HEK293T (cell line): ENCODE measurements around the gene HOPX.

Experiments used
- CTCF ChIA-PET: fragments of 350-600 bp; formaldehyde crosslinking; extraction: SDS; loops from one replicate; lab custom pipeline; 2021; ENCODE audit warnings: antibody characterized with exemption, inconsistent platforms; lab: Yijun Ruan, JAX
- POLR2A ChIA-PET: fragments of 350-600 bp; formaldehyde crosslinking; extraction: SDS; loops from one replicate; lab custom pipeline; 2020; ENCODE audit warnings: antibody characterized with exemption, inconsistent platforms; lab: Yijun Ruan, JAX
- DNase-seq: peaks from one replicate; pipeline ENCODE4 v3.0.0; 2012; ENCODE audit warnings: mixed read lengths; ENCODE audit errors: extremely low spot score
- ARNT ChIP-seq: fragments of 450-650 bp; IDR thresholded peaks from 2 replicates; pipeline ENCODE4 v1.6.1; 2017; ENCODE audit warnings: mild to moderate bottlenecking
- BHLHE40 ChIP-seq: fragments of 450-650 bp; IDR thresholded peaks from 2 replicates; pipeline ENCODE4 v1.6.1; 2016; ENCODE audit warnings: mild to moderate bottlenecking, moderate library complexity, borderline replicate concordance
- CTBP1 ChIP-seq: fragments of 450-650 bp; IDR thresholded peaks from 2 replicates; pipeline ENCODE4 v1.6.1; 2016; ENCODE audit warnings: borderline replicate concordance
- ELF4 ChIP-seq: fragments of 450-650 bp; IDR thresholded peaks from 2 replicates; pipeline ENCODE4 v1.6.1; 2017; ENCODE audit warnings: antibody characterized with exemption
- FOXA1 ChIP-seq: fragments of 450-650 bp; IDR thresholded peaks from 2 replicates; pipeline ENCODE4 v1.6.1; 2016; ENCODE audit warnings: mild to moderate bottlenecking
- FOXK2 ChIP-seq: fragments of 450-650 bp; IDR thresholded peaks from 2 replicates; pipeline ENCODE4 v1.6.1; 2016; ENCODE audit warnings: mild to moderate bottlenecking
- FOXM1 ChIP-seq: fragments of 450-650 bp; IDR thresholded peaks from 2 replicates; pipeline ENCODE4 v1.6.1; 2017; ENCODE audit warnings: mild to moderate bottlenecking, borderline replicate concordance
- HDGF ChIP-seq: fragments of 450-650 bp; IDR thresholded peaks from 2 replicates; pipeline ENCODE4 v1.6.1; 2017; ENCODE audit warnings: antibody characterized with exemption, borderline replicate concordance
- L3MBTL2 ChIP-seq: fragments of 450-650 bp; conservative IDR thresholded peaks from 2 replicates; pipeline ENCODE4 v1.6.1; 2016; ENCODE audit warnings: mild to moderate bottlenecking
- LEF1 ChIP-seq: fragments of 450-650 bp; IDR thresholded peaks from 2 replicates; pipeline ENCODE4 v1.6.1; 2017; ENCODE audit warnings: mild to moderate bottlenecking, borderline replicate concordance
- NFRKB ChIP-seq: fragments of 450-650 bp; IDR thresholded peaks from 2 replicates; pipeline ENCODE4 v1.6.1; 2016; ENCODE audit warnings: mild to moderate bottlenecking, moderate library complexity
- PKNOX1 ChIP-seq: fragments of 450-650 bp; IDR thresholded peaks from 2 replicates; pipeline ENCODE4 v1.6.1; 2016
- SP1 ChIP-seq: fragments of 450-650 bp; IDR thresholded peaks from 2 replicates; pipeline ENCODE4 v1.6.1; 2017
- SUZ12 ChIP-seq: fragments of 450-650 bp; IDR thresholded peaks from 2 replicates; pipeline ENCODE4 v1.6.1; 2016; ENCODE audit warnings: mild to moderate bottlenecking
- TARDBP ChIP-seq: fragments of 450-650 bp; IDR thresholded peaks from 2 replicates; pipeline ENCODE4 v1.6.1; 2016
- ZNF384 ChIP-seq: fragments of 450-650 bp; IDR thresholded peaks from 2 replicates; pipeline ENCODE4 v1.6.1; 2016

The HOPX gene

GRCh38 chr4:56633486-56633885 lies 47.6 kb downstream of the HOPX start:
- CTCF ChIA-PET = interaction anchor here (1.8 kb wide), 1 partner anchor 15 kb away, joined by 5 read pairs; no protein-coding TSS in a partner anchor
- no peak for DNase-seq
- TF ChIP-seq SUZ12 = no peak
- TF ChIP-seq TARDBP = no peak
- no peak for TF ChIP-seq HDGF
- no peak for TF ChIP-seq NFRKB
- POLR2A ChIA-PET = no interaction called here

- ChIA-PET POLR2A (no interaction called here), CTCF (interaction anchor here (0.7 kb wide), 1 partner anchor 1370 kb away, joined by 3 read pairs; no protein-coding TSS in a partner anchor)
- no peak for DNase-seq
- TF ChIP-seq PKNOX1 = no peak
- TF ChIP-seq SUZ12 = no peak
- TF ChIP-seq ARNT = no peak
- no peak for TF ChIP-seq CTBP1
- no peak for TF ChIP-seq BHLHE40
- TF ChIP-seq TARDBP = no peak
- TF ChIP-seq FOXK2 = no peak
- TF ChIP-seq LEF1 = no peak
- TF ChIP-seq SP1 = no peak
- no peak for TF ChIP-seq ELF4
- no peak for TF ChIP-seq FOXM1
- no peak for TF ChIP-seq ZNF384
- no peak for TF ChIP-seq FOXA1
- TF ChIP-seq HDGF = no peak
- no peak for TF ChIP-seq NFRKB
- TF ChIP-seq L3MBTL2 = no peak
Measured at GRCh38 chr4:56630876-56631666, 50.0 kb downstream of the HOPX start.

GRCh38 chr4:56628592-56628991 lies 52.5 kb downstream of the HOPX start:
- TF ChIP-seq L3MBTL2 = no peak
- no peak for DNase-seq
- CTCF ChIA-PET = no interaction called here
- POLR2A ChIA-PET = interaction anchor here (0.8 kb wide), 1 partner anchor 9 kb away, joined by 3 read pairs; no protein-coding TSS in a partner anchor

- DNase-seq = no peak
- ChIA-PET CTCF (no interaction called here), POLR2A (interaction anchor here (0.8 kb wide), 1 partner anchor 8 kb away, joined by 3 read pairs; no protein-coding TSS in a partner anchor)
- TF ChIP-seq L3MBTL2 (no peak), FOXA1 (no peak), FOXK2 (no peak), ARNT (no peak), HDGF (no peak), BHLHE40 (no peak), ZNF384 (no peak), TARDBP (no peak), SUZ12 (no peak), SP1 (no peak), PKNOX1 (no peak), CTBP1 (no peak), ELF4 (no peak), LEF1 (no peak)
Measured at GRCh38 chr4:56627985-56628384, 53.1 kb downstream of the HOPX start.

- ChIA-PET CTCF (no interaction called here), POLR2A (no interaction called here)
- DNase-seq = no peak
- TF ChIP-seq PKNOX1 (no peak), SUZ12 (no peak), LEF1 (no peak), CTBP1 (no peak), BHLHE40 (no peak), FOXA1 (no peak), TARDBP (no peak), ARNT (no peak), FOXK2 (no peak), FOXM1 (no peak), SP1 (no peak), HDGF (no peak), ELF4 (no peak), L3MBTL2 (no peak), NFRKB (no peak)
Measured at GRCh38 chr4:56627375-56627774, 53.7 kb downstream of the HOPX start.

GRCh38 chr4:56626963-56627362 lies 54.1 kb downstream of the HOPX start:
- TF ChIP-seq ZNF384 = no peak
- TF ChIP-seq SP1 = no peak
- no peak for TF ChIP-seq FOXM1
- TF ChIP-seq LEF1 = no peak
- no peak for TF ChIP-seq ELF4
- no peak for TF ChIP-seq NFRKB
- no peak for TF ChIP-seq TARDBP
- no peak for TF ChIP-seq FOXA1
- no peak for TF ChIP-seq BHLHE40
- TF ChIP-seq HDGF = no peak
- no peak for TF ChIP-seq L3MBTL2
- no peak for TF ChIP-seq SUZ12
- no peak for TF ChIP-seq ARNT
- TF ChIP-seq FOXK2 = no peak
- CTCF ChIA-PET = no interaction called here
- DNase-seq = no peak
- POLR2A ChIA-PET = no interaction called here
